Measurements from ENCODE around the gene ZNF213.
"Not testable (repeated sequence)": the region's sequence is repeated elsewhere in the genome, so short reads cannot be mapped to it uniquely, and the experiment has no call there.

The ZNF213 gene

DNA sequence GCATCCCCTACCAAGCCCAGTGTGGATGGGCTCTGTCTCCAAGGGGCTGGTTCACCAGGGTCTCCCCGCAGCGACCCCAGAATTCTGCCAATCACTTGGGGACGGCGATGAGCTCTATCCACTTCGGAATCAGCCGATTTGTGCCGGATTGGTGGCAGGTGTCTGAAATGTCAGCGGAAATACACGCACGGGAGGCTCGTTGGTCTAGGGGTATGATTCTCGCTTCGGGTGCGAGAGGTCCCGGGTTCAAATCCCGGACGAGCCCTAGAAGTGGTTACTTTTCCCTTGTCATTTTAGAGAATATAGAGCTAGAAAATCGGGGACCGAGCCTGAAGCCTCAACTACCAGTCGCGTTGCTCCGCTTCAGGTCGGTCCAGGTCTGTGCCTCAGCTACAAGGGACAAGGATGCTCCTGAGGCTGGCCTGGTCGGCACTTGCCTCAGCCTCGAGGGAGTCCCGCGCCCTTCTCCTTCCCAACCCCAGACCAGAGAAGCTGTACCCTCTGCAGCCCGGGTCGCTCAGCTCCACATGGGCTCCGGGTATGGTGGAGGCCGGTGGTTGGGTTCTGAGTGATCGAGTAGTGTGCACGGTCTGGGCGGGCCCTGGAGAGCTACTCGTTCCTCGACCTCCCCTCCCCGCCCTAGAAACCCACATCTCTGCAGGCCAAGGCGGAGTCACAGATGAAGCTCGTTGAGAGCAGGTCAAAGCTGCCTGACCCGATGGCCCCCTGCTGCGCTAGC, 37.2 kb downstream of the ZNF213 start:
- DNase-seq, result no peak

DNA sequence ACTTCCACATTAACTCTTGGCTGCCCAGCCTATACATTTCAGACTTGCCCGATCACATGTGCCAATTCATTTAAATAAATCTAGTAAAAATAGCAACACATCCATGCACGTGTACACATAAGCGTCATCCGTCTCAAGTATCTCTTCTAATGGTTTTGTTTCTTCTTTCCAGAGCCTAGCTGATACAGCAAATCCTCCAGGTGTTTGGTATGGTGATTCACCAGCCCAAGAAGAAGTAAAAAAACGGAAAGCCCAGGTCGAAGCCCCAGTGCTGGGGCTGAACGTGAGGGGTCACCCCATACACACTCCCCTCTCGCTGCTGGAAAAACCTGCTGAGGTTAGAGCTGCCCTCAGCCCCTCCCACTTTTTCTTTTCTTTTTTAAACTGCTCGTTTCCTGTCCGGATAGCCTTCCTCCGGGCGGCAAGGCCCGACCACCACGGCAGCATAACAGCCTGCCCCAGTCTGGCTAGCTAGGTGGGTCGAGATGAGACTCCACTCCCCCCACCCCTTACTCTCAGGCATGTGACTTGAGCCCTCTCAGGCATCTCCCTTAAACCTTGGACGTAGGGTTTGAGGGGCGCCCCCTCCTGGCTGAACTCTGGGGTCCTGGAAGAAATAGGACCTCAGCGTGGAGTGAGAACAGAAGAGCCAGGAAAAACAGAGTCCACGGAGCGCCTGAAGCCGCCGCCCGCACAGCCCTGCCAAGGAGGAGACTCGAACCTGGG, 39.2 kb downstream of the ZNF213 start:
- no peak for DNase-seq

DNA sequence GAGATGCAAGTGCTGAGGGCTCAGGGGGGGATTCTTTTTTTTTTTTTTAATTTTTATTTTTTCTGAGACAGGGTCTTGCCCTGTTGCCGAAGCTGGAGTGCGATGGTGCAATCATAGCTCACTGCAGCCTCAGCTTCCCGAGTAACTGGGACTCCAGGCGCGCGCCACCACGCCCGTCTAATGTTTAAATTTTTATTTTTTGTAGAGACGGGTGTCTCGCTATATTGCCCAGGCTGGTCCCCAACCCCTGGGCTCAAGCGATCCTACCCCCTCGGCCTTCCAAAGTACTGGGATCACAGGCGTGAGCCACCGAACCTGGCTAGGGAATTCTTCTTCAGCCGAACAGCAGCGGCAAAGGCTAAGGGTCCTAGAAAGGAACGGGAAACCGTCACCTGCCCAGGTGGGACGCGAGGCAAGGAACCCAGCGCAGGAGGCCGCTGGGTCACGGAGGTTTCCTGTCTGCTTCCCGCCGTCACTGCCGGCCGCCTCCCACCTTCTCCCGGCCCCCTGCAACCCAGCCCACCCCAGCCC, 39.9 kb downstream of the ZNF213 start:
- no peak for DNase-seq

DNA sequence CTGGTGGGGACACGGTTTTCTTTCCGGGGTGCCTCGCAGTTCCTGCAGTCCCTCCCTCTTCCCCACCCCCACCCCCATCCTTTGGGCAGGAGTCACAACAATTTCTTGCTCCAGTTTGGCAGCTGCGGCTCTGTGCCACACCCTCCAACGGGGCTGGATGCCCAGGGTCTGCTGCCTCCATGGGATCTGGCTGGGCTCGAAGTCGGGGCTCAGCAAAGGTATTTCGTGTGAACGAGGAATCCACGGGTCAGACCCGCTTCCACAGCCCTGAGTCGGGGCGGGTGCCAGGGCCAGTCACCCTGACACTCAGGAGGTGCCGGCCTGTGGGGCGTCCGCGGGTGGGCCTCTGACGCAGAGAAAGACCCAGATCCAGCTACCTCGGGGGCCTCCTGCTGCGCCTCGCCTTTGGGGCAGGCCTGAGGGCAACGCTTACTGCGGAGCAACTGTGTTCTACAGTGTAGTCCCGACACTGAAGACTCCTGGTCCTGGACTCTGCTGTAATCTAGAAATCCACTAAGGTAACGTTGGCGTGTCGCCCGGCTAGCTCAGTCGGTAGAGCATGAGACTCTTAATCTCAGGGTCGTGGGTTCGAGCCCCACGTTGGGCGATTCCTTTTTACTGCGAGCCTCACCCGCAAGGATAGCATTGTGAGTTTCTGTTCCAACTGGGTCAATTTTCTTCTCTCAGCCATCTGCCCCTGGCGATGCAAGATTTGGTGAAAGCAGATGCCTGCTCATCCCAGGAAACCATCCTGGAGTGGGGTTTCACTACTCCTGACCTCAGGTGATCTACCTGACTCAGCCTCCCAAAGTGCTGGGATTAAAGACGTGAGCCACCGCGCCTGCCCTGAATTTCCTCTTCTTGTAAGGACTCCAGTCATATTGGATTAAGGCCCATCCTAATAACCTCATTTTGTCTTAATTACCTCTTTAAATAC, 40.6 kb downstream of the ZNF213 start:
- no peak for DNase-seq

DNA sequence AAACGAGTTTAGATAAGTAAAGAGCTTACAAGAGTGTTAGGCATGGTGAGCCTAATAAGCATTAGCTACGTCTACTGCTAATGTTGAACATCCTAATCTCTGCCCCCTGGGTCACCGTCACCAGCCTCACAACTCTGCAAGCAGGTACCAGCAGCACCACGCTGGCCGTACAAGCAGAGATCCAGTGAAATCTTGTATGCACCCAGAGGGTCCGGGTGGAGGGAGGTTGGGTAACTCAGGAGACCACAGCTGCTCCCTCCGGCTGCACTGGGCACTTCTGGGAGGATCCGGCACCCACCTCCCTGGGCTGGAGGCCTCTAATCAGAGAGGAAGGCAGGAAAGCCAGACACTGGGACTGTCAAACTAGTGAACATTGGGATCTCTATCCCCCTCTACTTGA, 44.8 kb downstream of the ZNF213 start:
- DNase-seq, result no peak

DNA sequence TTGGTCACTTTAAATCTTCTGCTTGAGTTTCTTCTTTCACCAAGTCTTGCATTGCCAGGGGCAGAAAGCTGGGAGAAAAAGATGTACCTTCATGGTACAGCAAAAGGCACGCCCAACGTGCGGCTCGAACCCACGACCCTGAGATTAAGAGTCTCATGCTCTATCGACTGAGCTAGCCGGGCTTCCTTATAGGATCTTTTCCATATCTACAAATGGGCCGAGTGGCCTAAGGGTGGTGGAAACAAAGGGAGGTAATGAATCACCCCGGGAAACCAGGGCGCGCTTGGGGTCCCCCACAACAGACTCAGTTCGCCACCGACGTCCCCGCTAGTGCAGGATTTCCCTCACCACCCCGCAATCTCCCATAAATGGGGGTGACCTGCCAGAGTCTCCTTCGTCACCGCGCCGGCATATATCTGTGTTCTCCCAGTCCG, 45.6 kb downstream of the ZNF213 start:
- no peak for DNase-seq

DNA sequence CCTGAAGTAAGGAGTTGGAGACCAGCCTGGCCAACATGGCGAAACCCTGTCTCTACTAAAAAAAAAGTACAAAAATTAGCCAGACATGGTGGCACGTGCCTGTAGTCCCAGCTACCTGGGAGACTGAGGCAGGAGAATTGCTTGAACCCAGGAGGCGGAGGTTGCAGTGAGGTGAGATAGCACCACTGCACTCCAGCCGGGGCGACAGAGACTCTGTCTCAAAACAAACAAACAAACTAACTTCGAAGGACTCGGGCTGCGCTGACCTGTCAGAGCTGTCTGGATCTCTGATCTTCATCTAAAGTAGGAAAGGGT, 47.4 kb downstream of the ZNF213 start:
- DNase-seq, result not testable (repeated sequence)

DNA sequence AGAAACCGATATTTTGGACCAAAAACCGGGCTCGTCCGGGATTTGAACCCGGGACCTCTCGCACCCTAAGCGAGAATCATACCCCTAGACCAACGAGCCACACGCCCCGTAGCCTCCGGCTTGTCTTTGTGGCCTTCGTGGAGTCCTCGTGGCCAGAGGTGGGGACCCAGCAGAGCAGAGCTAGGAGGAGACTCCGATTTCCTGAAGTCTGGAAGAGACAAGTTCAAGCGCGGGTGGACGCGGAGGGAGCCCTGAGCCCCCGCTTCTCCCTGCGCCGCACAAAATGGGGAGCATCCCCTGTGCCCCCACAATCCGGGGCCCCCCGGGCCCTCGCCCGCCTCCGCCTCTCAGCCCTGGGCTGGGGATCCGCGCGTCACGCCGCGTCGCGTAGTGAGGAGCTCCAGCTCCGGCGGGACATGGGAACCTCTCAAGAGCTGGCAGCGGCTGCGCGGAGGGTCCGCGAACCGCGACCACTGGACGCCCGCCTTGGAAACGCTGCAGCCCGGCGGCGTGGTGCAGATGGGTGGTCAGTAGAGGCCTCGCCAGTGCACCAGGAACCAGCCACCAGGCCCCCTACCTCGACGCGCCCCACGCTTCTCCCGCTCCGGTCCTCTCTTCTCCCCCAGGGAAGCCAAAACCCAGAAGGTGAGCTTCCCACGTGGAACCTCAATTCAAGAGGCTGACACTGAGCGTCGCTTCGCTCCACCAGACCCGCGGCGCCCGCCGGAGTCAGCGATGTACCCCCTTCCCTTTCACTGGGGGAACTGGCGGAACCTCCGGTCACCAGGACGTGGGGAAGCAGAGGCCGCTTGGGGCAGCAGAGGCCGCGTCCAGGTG, 48.0 kb downstream of the ZNF213 start:
- no peak for DNase-seq

DNA sequence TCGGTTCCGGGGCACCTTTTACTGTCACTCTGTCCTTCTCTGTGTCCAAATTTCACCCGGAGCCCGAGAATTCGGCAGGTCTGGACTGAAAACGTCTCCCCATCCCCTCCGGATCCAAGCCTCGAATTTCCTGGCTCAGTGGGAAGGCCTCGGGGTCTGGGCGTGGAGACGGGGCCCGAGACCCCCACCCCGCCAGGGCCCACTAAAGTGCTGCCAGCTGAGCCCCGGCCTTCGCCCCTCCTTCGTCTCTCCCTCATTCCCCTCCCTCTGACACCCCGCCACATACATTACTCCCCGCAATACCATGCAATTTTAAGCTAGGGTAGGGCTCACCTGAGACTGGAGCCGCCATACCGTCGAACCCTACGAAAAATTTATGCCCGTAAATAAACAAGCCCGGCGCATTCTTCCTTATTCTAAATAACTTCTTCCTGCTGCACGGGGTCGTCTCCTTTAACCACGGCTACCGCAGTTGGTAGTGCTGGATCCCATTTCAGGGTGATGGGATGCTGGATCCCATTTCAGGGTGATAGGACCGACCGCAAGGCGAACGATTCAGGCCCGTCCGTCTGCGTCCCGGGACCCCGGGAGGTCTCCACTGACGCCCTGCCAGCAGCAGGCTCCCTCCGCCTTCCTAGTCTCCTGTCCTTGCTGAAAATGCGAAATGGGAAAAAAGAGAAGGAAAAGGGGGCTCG, 48.8 kb downstream of the ZNF213 start:
- no peak for DNase-seq

DNA sequence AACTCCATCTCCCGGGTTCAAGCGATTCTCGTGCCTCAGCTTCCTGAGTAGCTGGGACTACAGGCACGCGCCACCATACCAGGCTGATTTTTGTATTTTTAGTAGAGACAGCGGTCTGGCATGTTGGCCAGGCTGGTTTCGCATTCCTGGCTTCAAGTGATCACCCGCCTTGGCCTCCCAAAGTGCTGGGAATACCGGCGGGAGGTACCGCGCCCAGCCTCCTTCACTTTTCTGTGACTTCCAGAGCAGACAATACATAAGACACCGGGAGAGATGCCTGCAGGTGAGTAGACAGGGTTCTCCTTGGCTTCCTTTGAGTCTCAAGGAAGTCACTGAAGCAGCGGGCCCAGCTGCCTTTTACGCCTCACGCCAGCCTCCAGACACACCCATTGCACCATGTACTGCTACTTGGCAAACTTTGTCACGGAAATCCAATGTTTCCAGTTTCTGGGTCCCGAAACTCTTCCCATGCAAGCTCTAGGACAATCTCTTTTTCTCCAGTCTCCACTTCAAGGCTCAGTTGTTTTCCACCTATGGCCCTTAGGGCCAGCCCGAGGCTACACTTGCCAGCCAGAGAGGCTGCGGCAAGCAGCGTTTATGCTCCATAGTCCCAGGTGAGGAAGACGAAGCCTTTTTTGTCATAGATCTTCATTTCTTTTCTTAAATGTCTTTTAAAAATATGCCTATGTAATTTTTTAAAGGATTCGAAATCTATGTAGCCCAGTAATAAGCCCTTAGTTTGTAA, 52.3 kb downstream of the ZNF213 start:
- no peak for DNase-seq

DNA sequence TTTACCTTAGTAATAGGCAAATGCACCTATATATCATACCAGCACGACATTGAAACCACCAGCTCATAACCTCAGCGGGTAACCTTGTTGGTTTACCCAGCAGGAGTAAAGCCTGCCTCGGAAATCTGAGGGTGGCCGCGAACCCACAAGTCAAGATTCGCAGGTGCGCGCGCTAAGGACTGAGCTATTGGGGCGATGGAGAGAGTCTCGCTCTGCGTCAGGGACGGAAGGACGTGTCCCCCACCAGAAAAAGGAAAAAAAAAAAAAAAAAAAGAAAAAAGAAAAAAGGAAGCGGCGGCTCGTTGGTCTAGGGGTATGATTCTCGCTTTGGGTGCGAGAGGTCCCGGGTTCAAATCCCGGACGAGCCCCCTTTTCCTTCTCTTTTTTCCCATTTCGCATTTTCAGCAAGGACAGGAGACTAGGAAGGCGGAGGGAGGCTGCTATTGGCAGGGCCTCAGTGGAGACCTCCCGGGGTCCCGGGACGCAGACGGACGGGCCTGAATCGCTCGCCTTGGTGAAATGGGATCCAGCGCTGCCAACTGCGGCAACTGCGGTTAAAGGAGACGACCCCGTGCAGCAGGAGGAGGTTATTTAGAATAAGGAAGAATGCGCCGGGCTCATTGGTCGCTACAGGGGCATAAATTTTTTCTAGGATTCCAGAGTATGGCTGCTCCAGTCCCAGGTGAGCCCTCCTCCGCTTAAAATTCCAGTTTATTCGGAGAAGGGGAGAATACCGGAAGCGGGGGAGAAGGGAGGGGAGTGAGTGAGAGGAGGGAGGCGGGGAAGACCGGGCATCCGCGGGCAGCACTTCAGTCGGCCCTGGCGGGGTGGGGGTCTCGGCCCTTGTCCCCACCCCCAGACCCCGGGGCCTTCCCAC, 53.2 kb downstream of the ZNF213 start, which contains the start of gene OR1F1:
OR1F1 (plus strand) TSS at position 407 of the 877 bp plus-strand sequence.
- no peak for DNase-seq

DNA sequence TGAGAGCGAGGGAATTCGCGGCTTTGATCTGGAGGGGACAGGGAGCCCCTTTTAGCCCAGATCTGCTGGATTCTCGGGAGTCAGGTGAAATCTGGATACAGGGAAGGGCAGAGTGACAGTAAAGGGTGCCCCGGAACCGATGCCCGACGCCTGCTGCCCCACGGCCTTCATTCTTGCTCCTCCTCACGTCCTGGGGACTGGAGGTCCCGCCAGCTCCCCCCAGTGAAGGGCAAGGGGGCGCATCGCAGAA, 53.8 kb downstream of the ZNF213 start:
- no peak for DNase-seq

DNA sequence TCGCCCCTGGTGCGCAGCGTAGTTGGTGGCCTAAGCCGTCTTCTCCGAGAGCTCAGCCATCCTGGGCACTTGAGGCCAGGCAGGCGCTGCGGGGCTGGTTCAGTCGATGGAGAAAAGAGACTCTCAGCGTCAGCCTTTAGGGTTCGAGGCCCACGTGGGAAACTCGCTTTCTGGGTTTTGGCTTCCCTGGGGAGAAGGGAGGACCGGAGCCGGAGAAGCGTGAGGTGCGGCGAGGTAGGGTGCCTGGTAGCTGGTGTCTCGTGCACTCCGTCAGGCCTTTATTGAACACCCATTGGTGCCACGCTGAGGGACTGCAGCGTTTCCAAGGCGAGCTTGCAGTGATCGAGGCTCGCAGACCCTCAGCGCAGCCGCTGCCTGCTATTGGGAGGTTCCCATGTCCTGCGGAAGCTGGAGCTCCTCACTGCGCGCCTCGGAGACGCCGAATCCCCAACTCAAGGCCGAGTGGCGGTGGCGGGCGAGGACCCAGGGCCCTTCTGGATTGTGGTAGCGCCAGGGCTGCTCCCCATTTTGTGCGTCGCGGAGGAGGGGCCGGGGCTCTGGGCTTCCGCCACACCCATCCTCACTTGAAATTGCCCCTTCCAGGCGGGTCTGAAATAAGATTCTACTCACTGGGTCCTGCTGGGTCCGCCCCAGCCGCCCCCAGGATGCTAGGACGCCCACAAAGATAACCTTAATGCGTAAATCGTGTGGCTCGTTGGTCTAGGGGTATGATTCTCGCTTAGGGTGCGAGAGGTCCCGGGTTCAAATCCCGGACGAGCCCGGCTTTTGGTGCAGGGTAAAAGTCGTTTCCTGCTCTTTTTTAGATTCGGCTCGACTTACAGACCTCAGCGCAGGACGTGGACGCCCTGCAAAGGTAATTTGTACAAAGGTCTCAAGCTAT, 54.3 kb downstream of the ZNF213 start:
- no peak for DNase-seq

DNA sequence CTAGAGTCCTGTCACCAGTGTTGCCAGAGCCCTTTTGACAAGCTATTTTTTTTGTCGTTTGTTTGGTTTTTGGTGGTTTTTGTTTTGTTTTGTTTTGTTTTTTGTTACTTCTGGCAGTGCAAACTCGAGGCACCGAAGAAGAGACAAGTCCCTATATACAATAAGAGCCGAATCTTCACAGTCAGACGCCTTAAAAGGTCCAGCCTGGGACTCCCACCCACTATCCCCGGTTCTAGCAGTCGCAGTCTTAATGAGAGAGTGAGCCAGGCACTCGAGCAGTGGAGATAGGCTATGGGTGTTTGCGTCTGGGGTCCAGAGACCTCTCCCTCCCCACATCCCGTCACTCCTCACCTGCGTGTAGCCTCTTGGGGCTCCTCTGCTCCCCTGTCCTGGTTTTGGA, 55.0 kb downstream of the ZNF213 start:
- DNase-seq, result no peak

DNA sequence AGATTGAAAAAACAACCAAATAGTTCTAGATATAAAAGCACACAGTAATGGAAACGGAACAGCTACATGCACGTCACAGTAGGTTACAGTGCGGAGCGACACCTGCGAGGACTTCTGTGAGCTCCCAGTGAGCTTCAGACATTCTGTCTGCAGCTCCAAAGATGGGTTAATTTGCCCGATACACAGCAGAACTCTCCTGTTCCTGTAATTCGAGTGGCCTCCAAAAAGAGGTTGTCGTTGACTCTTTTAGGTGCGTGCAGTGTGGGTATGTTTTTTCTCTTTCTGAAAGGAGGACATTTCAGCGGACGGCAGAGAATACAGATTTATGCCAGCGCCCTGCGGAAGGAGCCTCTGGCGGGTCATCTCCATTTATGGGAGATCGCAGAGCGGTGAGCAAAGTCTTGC, 56.1 kb downstream of the ZNF213 start:
- DNase-seq, result no peak

All from NCI-H2029 (cell line).